AG09309 (cell line): Measurements from ENCODE around the gene AGPAT4.

Experiments used
- DNase-seq: peaks from one replicate; pipeline ENCODE4 v3.0.0-alpha.2; 2010; ENCODE audit warnings: low read depth
- H3K4me3 ChIP-seq: 2 replicates; pipeline ENCODE4 v1.5.1; 2011; ENCODE audit warnings: mild to moderate bottlenecking, low read depth, low read length, moderate library complexity; ENCODE audit not compliant: control insufficient read depth
- TF ChIP-seq, protein P1 (sequence below): IDR thresholded peaks from 2 replicates; pipeline ENCODE4 v1.5.1; 2011; ENCODE audit warnings: mild to moderate bottlenecking, low read depth, low read length, inconsistent platforms; ENCODE audit not compliant: insufficient read depth, control insufficient read depth; ENCODE audit errors: missing control alignments

AGPAT4 gene

DNA sequence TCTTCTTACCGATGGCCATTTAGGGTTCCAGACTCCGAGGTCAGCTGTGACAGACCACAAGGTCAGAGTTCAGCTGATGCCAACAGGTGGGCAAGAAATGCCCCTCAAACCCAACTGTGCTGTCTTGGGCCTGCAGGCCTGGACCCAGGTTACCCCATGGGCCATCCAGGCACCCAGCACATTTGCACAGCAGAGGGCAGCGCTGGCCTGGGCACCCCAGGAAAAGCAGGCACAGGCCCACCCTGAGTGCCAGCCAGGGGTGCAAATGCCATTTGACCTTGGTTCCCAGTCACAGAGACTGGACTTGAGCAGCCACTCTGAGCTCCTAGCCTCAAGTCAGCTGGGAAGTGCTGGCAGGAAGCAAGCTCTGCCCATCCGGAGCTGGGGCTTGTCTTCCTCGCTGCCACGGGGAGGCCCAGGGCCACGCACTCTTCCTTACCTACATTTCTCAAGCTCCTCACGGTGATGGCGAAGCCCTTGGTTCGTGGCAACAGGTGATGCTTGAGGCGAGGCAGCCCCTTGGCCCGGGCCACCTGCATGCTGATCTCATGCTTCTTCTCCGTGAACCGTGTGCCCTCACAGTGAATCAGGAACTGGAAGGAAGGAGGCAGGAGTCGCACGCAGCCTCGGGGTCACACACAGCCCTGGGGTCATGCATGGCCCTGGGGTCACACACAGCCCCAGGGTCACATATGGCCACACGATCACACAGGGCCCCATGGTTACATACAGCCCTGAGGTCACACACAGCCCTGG lies 120.8 kb downstream of the AGPAT4 start:
- no peak for DNase-seq
- no peak overlapping the region for H3K4me3 ChIP-seq
- TF ChIP-seq, protein P1, sequence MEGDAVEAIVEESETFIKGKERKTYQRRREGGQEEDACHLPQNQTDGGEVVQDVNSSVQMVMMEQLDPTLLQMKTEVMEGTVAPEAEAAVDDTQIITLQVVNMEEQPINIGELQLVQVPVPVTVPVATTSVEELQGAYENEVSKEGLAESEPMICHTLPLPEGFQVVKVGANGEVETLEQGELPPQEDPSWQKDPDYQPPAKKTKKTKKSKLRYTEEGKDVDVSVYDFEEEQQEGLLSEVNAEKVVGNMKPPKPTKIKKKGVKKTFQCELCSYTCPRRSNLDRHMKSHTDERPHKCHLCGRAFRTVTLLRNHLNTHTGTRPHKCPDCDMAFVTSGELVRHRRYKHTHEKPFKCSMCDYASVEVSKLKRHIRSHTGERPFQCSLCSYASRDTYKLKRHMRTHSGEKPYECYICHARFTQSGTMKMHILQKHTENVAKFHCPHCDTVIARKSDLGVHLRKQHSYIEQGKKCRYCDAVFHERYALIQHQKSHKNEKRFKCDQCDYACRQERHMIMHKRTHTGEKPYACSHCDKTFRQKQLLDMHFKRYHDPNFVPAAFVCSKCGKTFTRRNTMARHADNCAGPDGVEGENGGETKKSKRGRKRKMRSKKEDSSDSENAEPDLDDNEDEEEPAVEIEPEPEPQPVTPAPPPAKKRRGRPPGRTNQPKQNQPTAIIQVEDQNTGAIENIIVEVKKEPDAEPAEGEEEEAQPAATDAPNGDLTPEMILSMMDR = peak; percentile 85

GRCh38 chr6:161152527-161152862 lies 121.4 kb downstream of the AGPAT4 start:
- H3K4me3 ChIP-seq = no peak overlapping the region
- TF ChIP-seq, protein P1 = no peak
- no peak for DNase-seq

DNA sequence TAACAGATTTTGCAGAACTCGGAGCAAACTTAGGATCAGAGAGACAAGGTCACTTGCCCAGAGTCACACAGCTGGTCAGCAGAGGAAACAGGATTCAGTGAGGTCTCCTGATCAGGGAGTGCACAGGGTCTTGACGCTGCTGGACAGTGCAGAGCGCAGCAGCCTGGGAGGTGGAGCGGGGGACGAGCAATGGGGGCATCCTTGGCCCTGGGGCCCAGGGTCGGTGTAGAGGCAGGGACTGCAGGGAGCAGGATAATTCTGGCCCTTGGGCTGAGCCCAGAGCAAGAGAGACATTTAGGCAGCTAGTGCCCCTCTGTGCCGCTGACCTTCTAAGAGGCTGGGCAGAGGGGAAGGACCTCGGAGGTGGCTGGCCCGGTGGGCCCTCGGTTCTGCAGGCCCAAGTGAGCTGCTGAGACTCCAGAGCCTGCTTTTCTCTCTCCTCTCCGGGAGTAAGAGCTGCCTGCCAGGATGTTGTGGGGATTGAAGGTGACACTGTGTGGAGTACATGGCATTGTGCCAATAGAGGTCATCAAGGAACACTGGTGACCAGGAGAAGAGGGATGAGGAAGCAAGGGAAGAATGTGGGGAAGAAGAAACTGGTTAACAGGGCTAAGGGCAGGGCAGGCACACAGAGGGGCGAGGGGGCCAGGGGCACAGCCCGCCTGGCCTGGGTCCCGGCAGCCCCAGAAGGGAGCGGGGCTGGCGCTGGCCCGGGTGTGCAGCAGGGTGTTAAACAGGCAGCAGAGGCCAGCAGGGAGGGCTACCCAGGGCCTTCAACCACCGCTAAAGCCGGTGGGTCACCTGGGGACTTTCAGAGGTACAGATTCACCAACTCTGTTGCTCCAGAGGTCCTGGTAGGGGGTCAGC lies 122.0 kb downstream of the AGPAT4 start:
- DNase-seq = no peak
- TF ChIP-seq, protein P1 = no peak
- no peak overlapping the region for H3K4me3 ChIP-seq

- TF ChIP-seq, protein P1 = no peak
- no peak overlapping the region for H3K4me3 ChIP-seq
- no peak for DNase-seq
Observed at GRCh38 chr6:161151059-161151645, 122.7 kb downstream of the AGPAT4 start.

GRCh38 chr6:161150566-161150965 lies 123.3 kb downstream of the AGPAT4 start:
- TF ChIP-seq, protein P1 = no peak
- DNase-seq = no peak
- H3K4me3 ChIP-seq = no peak overlapping the region

- no peak for DNase-seq
- no peak overlapping the region for H3K4me3 ChIP-seq
- TF ChIP-seq, protein P1 = no peak
Observed at GRCh38 chr6:161150136-161150535, 123.7 kb downstream of the AGPAT4 start.
